OCI-LY1 (cell line): ENCODE measurements around the gene EXPH5.

ENCODE experiments used
- H2AFZ ChIP-seq: fragments of 200-600 bp; sonication (generic), shearing (Covaris generic); 2 replicates; pipeline ENCODE4 v1.6.0; 2014; ENCODE audit warnings: antibody characterized with exemption, mild to moderate bottlenecking, low read length
- H3F3A ChIP-seq: fragments of 200-600 bp; sonication (generic), shearing (Covaris generic); 2 replicates; pipeline ENCODE4 v1.6.0; 2014; ENCODE audit warnings: mild to moderate bottlenecking, antibody characterized with exemption, low read length, moderate library complexity; ENCODE audit not compliant: insufficient read depth
- H3K27ac ChIP-seq: fragments of 200-600 bp; sonication (generic); 2 replicates; pipeline ENCODE4 v1.5.1; 2014; ENCODE audit warnings: low read length, mixed run types, mild to moderate bottlenecking, low read depth; ENCODE audit not compliant: poor library complexity, severe bottlenecking
- H3K27me3 ChIP-seq: fragments of 200-600 bp; sonication (generic); 2 replicates; pipeline ENCODE4 v1.6.0; 2014; ENCODE audit warnings: antibody characterized with exemption, mild to moderate bottlenecking, low read length, moderate library complexity; ENCODE audit not compliant: insufficient read depth
- H3K36me3 ChIP-seq: fragments of 200-600 bp; sonication (generic); 2 replicates; pipeline ENCODE4 v1.6.1; 2014; ENCODE audit warnings: mild to moderate bottlenecking, antibody characterized with exemption, low read length, moderate library complexity, mixed read lengths; ENCODE audit not compliant: insufficient read depth
- H3K4me1 ChIP-seq: fragments of 200-600 bp; sonication (generic); 2 replicates; pipeline ENCODE4 v1.5.1; 2014; ENCODE audit warnings: mild to moderate bottlenecking, low read length, moderate library complexity; ENCODE audit not compliant: insufficient read depth, severe bottlenecking
- H3K4me2 ChIP-seq: fragments of 200-600 bp; sonication (generic), shearing (Covaris generic); 2 replicates; pipeline ENCODE4 v1.6.1; 2014; ENCODE audit warnings: low read length
- H3K4me3 ChIP-seq: fragments of 200-600 bp; sonication (generic); 2 replicates; pipeline ENCODE4 v1.5.1; 2014; ENCODE audit warnings: low read length, low read depth, mild to moderate bottlenecking, mixed read lengths; ENCODE audit not compliant: poor library complexity, severe bottlenecking
- H3K79me2 ChIP-seq: fragments of 200-600 bp; shearing (Covaris generic); 2 replicates; pipeline ENCODE4 v1.6.1; 2016; ENCODE audit warnings: mixed run types, low read length, mixed read lengths; ENCODE audit not compliant: insufficient read depth
- H3K9ac ChIP-seq: fragments of 200-600 bp; sonication (generic), shearing (Covaris generic); 2 replicates; pipeline ENCODE4 v1.6.1; 2014; ENCODE audit warnings: mild to moderate bottlenecking, low read length, mixed read lengths
- H3K9me2 ChIP-seq: fragments of 200-600 bp; sonication (generic), shearing (Covaris generic); 2 replicates; pipeline ENCODE4 v1.6.1; 2014; ENCODE audit warnings: low read depth, mild to moderate bottlenecking, low read length, mixed read lengths
- H3K9me3 ChIP-seq: fragments of 200-600 bp; shearing (Covaris generic); 2 replicates; pipeline ENCODE4 v1.6.1; 2014; ENCODE audit warnings: low read length, mixed read lengths
- H4K20me1 ChIP-seq: fragments of 200-600 bp; sonication (generic), shearing (Covaris generic); 2 replicates; pipeline ENCODE4 v1.6.0; 2016; ENCODE audit warnings: mild to moderate bottlenecking, low read length; ENCODE audit not compliant: insufficient read depth
- EZH2 ChIP-seq: fragments of 200-600 bp; sonication (generic), shearing (Covaris generic); IDR thresholded peaks from 2 replicates; pipeline ENCODE4 v1.8.0; 2017; ENCODE audit warnings: borderline replicate concordance, mixed run types, mild to moderate bottlenecking, antibody characterized with exemption, low read length, moderate library complexity, mixed read lengths
- TF ChIP-seq, protein P1 (sequence below): fragments of 200-600 bp; sonication (generic), shearing (Covaris generic); IDR thresholded peaks from 2 replicates; pipeline ENCODE4 v1.5.1; 2017; ENCODE audit warnings: mild to moderate bottlenecking, antibody characterized with exemption, low read length, moderate library complexity, mixed read lengths

EXPH5 gene

DNA sequence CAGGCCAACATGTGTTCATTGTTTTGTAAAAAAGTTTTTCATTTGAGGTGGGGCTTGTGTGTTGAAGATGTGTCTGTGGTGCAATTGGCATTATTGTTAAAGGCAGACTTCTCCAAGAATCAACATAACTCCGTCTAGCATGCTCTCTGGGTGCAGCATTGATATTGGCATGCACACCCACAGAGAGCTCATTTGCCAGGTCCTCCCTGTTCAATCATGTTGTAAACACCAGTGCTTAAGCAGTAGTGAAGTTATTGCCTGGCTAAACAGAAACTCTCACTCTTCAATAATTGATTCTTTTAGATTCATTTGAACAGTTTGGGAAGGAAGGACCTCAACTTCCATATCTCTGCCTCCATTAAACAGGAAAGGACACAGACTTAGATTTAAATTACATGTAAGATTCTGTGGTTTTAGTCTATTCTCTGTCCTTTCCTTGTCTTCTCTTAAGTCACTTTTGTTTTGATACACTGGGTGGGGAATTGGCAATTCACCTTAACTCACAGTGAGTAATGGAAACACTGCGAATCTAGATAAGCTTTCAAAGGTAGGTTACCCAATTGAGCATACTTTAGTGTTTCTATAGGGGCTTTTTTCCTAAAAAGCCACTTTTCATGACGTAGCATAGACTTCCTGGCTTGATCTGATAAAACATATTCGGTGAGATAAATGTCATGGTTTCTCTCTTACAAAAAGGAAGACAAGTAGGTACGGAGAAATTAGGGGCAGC, 30.8 kb upstream of the EXPH5 start:
- H2AFZ ChIP-seq: no peak overlapping the region
- no peaks in the 10 kb centered on the region for H3F3A ChIP-seq
- H3K79me2 ChIP-seq: no peaks in the 10 kb centered on the region
- peaks cover 2% of the 10 kb centered on the region; the same call in 1 of the 2 replicates for H3K9me3 ChIP-seq
- no peak overlapping the region for H3K4me2 ChIP-seq
- no peaks in the 10 kb centered on the region for H3K4me1 ChIP-seq
- H3K9me2 ChIP-seq: no peaks in the 10 kb centered on the region
- H3K27ac ChIP-seq: no peak overlapping the region
- H3K4me3 ChIP-seq: no peak overlapping the region
- H3K36me3 ChIP-seq: no peaks in the 10 kb centered on the region
- no peak overlapping the region for H3K9ac ChIP-seq
- no peaks in the 10 kb centered on the region for H4K20me1 ChIP-seq
- TF ChIP-seq, protein P1, sequence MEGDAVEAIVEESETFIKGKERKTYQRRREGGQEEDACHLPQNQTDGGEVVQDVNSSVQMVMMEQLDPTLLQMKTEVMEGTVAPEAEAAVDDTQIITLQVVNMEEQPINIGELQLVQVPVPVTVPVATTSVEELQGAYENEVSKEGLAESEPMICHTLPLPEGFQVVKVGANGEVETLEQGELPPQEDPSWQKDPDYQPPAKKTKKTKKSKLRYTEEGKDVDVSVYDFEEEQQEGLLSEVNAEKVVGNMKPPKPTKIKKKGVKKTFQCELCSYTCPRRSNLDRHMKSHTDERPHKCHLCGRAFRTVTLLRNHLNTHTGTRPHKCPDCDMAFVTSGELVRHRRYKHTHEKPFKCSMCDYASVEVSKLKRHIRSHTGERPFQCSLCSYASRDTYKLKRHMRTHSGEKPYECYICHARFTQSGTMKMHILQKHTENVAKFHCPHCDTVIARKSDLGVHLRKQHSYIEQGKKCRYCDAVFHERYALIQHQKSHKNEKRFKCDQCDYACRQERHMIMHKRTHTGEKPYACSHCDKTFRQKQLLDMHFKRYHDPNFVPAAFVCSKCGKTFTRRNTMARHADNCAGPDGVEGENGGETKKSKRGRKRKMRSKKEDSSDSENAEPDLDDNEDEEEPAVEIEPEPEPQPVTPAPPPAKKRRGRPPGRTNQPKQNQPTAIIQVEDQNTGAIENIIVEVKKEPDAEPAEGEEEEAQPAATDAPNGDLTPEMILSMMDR: no peak
- TF ChIP-seq EZH2: no peak
- H3K27me3 ChIP-seq: no peaks in the 10 kb centered on the region

DNA sequence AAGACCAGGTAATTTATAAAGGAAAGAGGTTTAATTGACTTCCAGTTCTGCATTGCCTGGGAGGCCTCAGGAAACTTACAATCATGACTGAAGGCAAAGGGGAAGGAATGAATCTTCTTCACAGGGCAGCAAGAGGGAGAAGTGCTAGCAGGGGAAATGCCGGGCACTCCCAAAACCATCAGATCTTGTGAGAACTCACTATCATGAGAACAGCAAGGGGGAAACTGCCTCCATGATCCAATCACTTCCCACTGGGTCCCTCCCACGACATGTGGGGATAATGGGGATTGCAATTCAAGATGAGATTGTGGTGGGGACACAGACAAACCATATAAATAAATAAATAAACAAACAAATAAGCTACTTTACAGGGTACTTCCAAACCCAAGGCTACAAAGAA, 28.8 kb upstream of the EXPH5 start:
- no peak for TF ChIP-seq EZH2
- TF ChIP-seq, protein P1: no peak
- Histone ChIP-seq H3K4me3 (no peak overlapping the region), H3K9ac (no peak overlapping the region), H3K9me2 (no peaks in the 10 kb centered on the region), H4K20me1 (no peaks in the 10 kb centered on the region), H2AFZ (no peak overlapping the region), H3K27ac (no peak overlapping the region), H3K4me1 (no peaks in the 10 kb centered on the region), H3K4me2 (no peak overlapping the region), H3F3A (no peaks in the 10 kb centered on the region), H3K79me2 (no peaks in the 10 kb centered on the region), H3K27me3 (no peaks in the 10 kb centered on the region), H3K9me3 (no peaks in the 10 kb centered on the region), H3K36me3 (no peaks in the 10 kb centered on the region)

DNA sequence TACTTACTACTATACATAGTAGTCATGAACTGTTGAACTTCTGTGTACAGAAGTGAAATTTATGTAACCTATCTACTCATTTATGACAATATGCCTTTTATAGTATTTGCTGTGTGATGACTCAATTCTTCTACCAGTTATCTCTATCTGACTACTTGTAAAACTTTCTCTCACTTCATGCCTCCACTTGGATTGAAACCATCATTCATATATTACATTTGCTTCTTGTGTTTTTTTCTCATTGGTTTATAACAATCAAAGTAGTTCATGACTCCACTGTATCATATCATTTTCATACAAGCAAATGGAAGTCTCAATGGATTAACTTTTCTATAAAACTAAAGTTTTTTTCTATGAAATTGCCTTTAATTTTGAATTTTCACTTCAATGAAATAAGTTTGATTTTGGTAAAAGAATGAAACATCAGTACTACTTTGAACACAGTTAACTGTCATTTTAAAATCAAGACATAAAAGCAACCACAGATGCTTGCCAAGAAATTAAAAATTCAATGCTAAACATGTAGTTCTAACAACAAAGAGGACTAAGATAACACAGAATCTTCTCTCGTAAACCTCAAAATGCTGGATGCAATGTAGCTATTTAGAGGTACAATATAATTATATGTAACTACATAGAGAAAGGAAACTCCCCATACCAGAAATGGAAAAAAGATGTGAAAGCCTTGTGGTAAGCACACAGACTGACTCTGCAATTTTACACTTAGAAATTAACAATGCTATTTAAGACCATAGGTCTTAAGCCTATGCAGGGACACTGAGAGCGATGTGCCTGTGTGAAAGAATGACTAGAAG, 27.6 kb upstream of the EXPH5 start:
- Histone ChIP-seq H4K20me1 (no peaks in the 10 kb centered on the region), H3K9ac (no peak overlapping the region), H3K27ac (no peak overlapping the region), H3K4me3 (no peak overlapping the region), H3F3A (no peaks in the 10 kb centered on the region), H3K36me3 (no peaks in the 10 kb centered on the region), H3K9me3 (no peaks in the 10 kb centered on the region), H3K27me3 (no peaks in the 10 kb centered on the region), H3K79me2 (no peaks in the 10 kb centered on the region), H3K9me2 (no peaks in the 10 kb centered on the region), H3K4me2 (no peak overlapping the region), H3K4me1 (no peaks in the 10 kb centered on the region), H2AFZ (no peak overlapping the region)
- no peak for TF ChIP-seq EZH2
- TF ChIP-seq, protein P1: no peak
